BJ (cell line): ENCODE data around the gene KLHL2. TPM values are rescaled to one million over a fixed set of nuclear protein-coding genes. Genes with fewer than 3 reads are reported as not detected.

Source experiments
- CTCF ChIA-PET: fragments of 350-600 bp; formaldehyde crosslinking; extraction: SDS; loops from one replicate; lab custom pipeline; 2021; ENCODE audit warnings: antibody characterized with exemption, inconsistent platforms; lab: Yijun Ruan, JAX
- POLR2A ChIA-PET: fragments of 300-600 bp; sonication (Branson Sonifier 250); formaldehyde crosslinking; extraction: SDS; loops from one replicate; lab custom pipeline; 2021; ENCODE audit warnings: antibody characterized with exemption; lab: Charles Lee
- DNase-seq: peaks from one replicate; pipeline ENCODE4 v3.0.0-alpha.2; 2011; ENCODE audit warnings: low read depth
- H3K27me3 ChIP-seq: 2 replicates; pipeline ENCODE4 v1.6.0; 2011; ENCODE audit warnings: low read length; ENCODE audit not compliant: control insufficient read depth, insufficient read depth
- H3K36me3 ChIP-seq: 2 replicates; pipeline ENCODE4 v1.5.1; 2011; ENCODE audit warnings: low read length; ENCODE audit not compliant: control insufficient read depth, insufficient read depth
- H3K4me3 ChIP-seq: 2 replicates; pipeline ENCODE4 v1.5.1; 2011; ENCODE audit warnings: low read depth, mild to moderate bottlenecking, control low read depth, low read length
- CTCF ChIP-seq: IDR thresholded peaks from 2 replicates; pipeline ENCODE4 v1.5.1; 2011; ENCODE audit warnings: low read depth, mild to moderate bottlenecking, control low read depth, inconsistent platforms, low read length, moderate library complexity; ENCODE audit not compliant: insufficient read depth
- polyA plus RNA-seq: library from polyadenylated mRNA; depleted of rRNA; stranded (reverse); fragments of >200 nt; gene quantifications from 2 replicates; pipeline ENCODE4 v1.2.3, GENCODE V29; 2011

KLHL2 gene
- polyA plus RNA-seq, 1 experiment = 6.8 TPM

- no peaks in the 10 kb centered on the region for H3K27me3 ChIP-seq
- no peak overlapping the region for H3K4me3 ChIP-seq
- no peaks in the 10 kb centered on the region for H3K36me3 ChIP-seq
- POLR2A ChIA-PET = no interaction called here
- no peak for TF ChIP-seq CTCF
- no peak for DNase-seq
- CTCF ChIA-PET = interaction anchor here (0.9 kb wide), 1 partner anchor 89 kb away, joined by 4 read pairs; the partner anchor contains the start of gene TMEM192
Observed at GRCh38 chr4:165201806-165202205, 5.6 kb upstream of the KLHL2 start.

GRCh38 chr4:165203541-165204461, 3.6 kb upstream of the KLHL2 start:
- H3K4me3 ChIP-seq = no peak overlapping the region
- H3K36me3 ChIP-seq = no peaks in the 10 kb centered on the region
- POLR2A ChIA-PET = no interaction called here
- TF ChIP-seq CTCF = no peak
- H3K27me3 ChIP-seq = no peaks in the 10 kb centered on the region
- no peak for DNase-seq
- CTCF ChIA-PET = no interaction called here

- ChIA-PET POLR2A (no interaction called here), CTCF (no interaction called here)
- no peaks in the 10 kb centered on the region for H3K36me3 ChIP-seq
- H3K4me3 ChIP-seq = no peak overlapping the region
- no peak for DNase-seq
- no peaks in the 10 kb centered on the region for H3K27me3 ChIP-seq
- TF ChIP-seq CTCF = no peak
Observed at GRCh38 chr4:165204462-165204830, 2.9 kb upstream of the KLHL2 start.

GRCh38 chr4:165207016-165207430, 338 bp upstream of the KLHL2 start:
- ChIA-PET POLR2A (no interaction called here), CTCF (no interaction called here)
- TF ChIP-seq CTCF = no peak
- H3K27me3 ChIP-seq = no peaks in the 10 kb centered on the region
- H3K4me3 ChIP-seq = peak overlapping the region; percentile 66
- no peaks in the 10 kb centered on the region for H3K36me3 ChIP-seq
- no peak for DNase-seq

GRCh38 chr4:165208221-165208652, 876 bp downstream of the KLHL2 start:
- Histone ChIP-seq H3K4me3 (peak overlapping the region; percentile 66), H3K36me3 (no peaks in the 10 kb centered on the region), H3K27me3 (no peaks in the 10 kb centered on the region)
- DNase-seq = no peak
- TF ChIP-seq CTCF = no peak
- ChIA-PET POLR2A (no interaction called here), CTCF (interaction anchor here (0.7 to 2.3 kb wide), 2 partner anchors 77 to 175 kb away, joined by 3 to 5 read pairs; no protein-coding TSS in a partner anchor)
